Fibroblast of villous mesenchyme (primary cell): Measurements from ENCODE around the gene VCX. TPM values are rescaled to one million over a fixed set of nuclear protein-coding genes. Genes with fewer than 3 reads are reported as not detected.

ENCODE experiments used
- DNase-seq: peaks from one replicate; pipeline ENCODE4 v3.0.0-alpha.2; 2010; ENCODE audit warnings: low read depth
- H3K4me3 ChIP-seq: 2 replicates; pipeline ENCODE4 v1.5.1; 2011; ENCODE audit warnings: low read depth, mild to moderate bottlenecking, low read length
- total RNA-seq: library from RNA; depleted of rRNA; stranded (reverse); fragments of >200 nt; gene quantifications from 2 replicates; pipeline ENCODE4 v1.2.3, GENCODE V29; 2012
- TF ChIP-seq, protein P1 (sequence below): IDR thresholded peaks from 2 replicates; pipeline ENCODE4 v1.5.1; 2012; ENCODE audit warnings: low read depth, mild to moderate bottlenecking, low read length; ENCODE audit not compliant: insufficient read depth

VCX gene
- total RNA-seq, 1 donor = not detected

DNA sequence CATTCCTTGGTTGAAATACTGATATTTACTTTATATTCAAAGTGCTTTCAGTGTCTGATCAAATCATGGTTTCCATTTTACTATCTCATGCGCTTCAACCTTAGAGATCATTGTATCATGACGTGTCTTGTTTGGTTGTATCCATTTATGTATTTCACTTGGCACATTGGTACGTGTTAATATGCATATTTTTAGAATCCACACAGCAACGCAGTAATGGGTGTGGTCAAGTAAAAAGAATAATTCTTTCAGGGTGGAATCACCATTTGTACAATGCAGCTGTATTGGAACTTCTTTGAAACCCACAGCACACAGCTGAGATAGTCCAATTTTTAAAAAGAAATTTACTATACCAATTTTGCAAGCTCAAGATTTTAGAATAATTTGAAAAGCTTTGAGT lies 29.1 kb downstream of the VCX start:
- H3K4me3 ChIP-seq = no peak overlapping the region
- TF ChIP-seq, protein P1, sequence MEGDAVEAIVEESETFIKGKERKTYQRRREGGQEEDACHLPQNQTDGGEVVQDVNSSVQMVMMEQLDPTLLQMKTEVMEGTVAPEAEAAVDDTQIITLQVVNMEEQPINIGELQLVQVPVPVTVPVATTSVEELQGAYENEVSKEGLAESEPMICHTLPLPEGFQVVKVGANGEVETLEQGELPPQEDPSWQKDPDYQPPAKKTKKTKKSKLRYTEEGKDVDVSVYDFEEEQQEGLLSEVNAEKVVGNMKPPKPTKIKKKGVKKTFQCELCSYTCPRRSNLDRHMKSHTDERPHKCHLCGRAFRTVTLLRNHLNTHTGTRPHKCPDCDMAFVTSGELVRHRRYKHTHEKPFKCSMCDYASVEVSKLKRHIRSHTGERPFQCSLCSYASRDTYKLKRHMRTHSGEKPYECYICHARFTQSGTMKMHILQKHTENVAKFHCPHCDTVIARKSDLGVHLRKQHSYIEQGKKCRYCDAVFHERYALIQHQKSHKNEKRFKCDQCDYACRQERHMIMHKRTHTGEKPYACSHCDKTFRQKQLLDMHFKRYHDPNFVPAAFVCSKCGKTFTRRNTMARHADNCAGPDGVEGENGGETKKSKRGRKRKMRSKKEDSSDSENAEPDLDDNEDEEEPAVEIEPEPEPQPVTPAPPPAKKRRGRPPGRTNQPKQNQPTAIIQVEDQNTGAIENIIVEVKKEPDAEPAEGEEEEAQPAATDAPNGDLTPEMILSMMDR = no peak
- no peak for DNase-seq

DNA sequence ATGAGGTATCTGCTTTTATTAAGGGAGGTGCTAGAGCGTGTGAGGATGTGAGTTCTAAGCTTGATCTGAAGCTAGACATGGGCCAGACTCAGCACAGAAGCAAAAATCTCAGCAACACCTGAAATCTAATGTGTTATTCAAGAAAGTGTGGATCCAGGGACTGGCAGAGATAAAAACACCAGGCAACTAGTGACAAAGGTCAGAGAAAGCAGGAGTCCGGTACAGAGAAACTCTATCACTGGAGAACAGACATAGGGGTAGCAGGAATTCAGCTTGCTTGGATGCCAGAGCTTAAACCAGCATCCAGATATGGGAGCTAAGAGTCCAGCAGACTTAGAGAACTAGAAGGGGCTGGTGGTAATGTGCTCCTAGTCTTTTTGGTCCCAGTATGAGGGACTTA lies 34.0 kb downstream of the VCX start:
- no peak for DNase-seq
- TF ChIP-seq, protein P1 = no peak
- H3K4me3 ChIP-seq = no peak overlapping the region

DNA sequence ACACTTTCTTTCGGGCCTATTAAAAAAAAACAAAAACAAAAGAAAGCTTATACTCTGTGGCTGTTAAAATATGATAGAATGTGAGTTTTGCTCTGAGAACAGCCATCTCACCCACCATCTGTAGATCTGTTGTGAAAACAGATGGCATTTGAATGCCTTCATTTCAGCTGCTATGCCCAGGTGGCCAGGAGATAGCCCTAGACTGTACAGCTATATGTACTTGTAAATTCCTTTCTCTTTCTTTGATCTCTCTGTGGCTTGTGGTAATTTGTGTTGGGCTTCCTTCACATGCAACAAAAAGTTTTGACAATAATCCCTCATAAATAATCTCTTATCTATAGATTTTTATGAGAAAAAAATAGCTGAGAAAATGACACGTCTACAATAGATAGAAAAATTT lies 46.2 kb downstream of the VCX start:
- no peak for DNase-seq
- no peak overlapping the region for H3K4me3 ChIP-seq
- TF ChIP-seq, protein P1 = no peak

DNA sequence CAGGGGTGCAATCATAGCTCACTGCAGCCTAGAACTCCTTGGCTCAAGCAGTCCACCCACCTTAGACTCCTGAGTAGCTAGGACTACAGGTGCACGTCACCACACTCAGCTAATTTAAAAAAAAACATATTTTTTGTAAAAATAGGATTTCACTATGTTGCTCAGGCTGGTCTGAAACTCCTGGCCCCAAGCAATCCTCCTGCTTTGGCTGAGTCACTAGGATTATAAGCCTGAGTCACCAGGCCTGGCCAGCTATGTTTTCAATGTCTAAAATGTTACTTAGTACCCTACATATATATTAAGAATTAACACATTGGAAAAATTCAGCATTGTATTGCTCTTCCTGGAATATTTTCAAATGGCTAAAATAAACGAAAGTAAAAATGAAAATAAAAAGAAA lies 46.7 kb downstream of the VCX start:
- peak; percentile 19 for DNase-seq
- H3K4me3 ChIP-seq = no peak overlapping the region
- TF ChIP-seq, protein P1 = no peak

DNA sequence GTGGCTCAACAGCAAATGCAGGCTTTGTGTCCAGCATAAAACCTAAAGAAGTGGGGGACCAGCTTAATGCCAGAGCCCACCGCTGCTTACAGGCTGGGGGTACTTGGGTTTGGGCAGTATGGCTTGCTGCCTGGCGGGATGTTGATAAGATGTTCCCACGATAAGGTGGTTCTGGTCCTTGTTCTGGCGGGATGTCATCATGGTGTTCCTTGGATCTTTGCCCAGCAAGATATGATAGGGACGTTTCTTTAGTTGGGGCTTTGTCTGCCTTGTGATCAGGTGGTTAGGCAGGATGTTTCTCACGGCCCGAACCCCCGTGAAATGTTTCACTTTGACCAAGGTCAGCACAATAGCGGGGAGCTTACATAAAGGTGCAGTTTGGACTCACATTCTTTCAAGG lies 49.0 kb downstream of the VCX start:
- DNase-seq = no peak

More for the DNA sequence above, 49.0 kb downstream of the VCX start:
- TF ChIP-seq, protein P1 = no peak
- no peak overlapping the region for H3K4me3 ChIP-seq

Other genes with a start within 250 kb of the VCX start
- 9.3 and 9.9 TPM in 2 replicates for gene PNPLA4, start 84.2 kb downstream of the VCX start, total RNA-seq